ENCODE results near the gene NCAM1.

DNA sequence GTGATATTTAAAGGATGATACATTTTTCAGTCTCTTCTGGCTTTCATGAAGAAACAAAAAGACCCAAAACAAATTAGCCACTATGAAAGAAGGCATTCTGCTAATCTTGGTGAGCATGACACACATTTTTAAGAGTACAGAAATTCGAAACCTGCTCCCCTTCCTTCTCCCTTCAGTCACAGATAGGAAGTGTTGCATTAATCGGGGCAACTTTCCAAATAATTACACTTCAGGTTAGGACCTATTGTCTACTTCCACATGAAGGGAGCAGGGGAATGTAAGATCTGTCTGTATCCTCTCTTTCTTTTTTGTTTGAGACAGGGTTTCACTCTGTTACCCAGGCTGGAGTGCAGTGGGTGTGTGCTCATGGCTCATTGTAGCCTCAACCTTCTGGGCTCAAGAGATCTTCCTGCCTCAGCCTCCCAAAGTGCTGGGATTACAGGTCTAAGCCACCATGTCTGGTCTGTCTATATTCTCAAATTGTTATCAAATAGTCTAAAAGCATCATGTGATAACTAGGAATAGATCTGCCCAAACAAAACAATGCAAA lies 45.8 kb downstream of the NCAM1 start:
- TF ChIP-seq, protein P1, sequence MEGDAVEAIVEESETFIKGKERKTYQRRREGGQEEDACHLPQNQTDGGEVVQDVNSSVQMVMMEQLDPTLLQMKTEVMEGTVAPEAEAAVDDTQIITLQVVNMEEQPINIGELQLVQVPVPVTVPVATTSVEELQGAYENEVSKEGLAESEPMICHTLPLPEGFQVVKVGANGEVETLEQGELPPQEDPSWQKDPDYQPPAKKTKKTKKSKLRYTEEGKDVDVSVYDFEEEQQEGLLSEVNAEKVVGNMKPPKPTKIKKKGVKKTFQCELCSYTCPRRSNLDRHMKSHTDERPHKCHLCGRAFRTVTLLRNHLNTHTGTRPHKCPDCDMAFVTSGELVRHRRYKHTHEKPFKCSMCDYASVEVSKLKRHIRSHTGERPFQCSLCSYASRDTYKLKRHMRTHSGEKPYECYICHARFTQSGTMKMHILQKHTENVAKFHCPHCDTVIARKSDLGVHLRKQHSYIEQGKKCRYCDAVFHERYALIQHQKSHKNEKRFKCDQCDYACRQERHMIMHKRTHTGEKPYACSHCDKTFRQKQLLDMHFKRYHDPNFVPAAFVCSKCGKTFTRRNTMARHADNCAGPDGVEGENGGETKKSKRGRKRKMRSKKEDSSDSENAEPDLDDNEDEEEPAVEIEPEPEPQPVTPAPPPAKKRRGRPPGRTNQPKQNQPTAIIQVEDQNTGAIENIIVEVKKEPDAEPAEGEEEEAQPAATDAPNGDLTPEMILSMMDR (IDR thresholded peaks at IDR 0.05 in 8 of 11, conservative IDR thresholded peaks at IDR 0.05 in 3 of 11): no peak
- TF ChIP-seq POLR2A (IDR thresholded peaks at IDR 0.05): no peak
- no peak for TF ChIP-seq POLR2AphosphoS5 (IDR thresholded peaks at IDR 0.05)

Data from spleen (tissue), 7 donors.